PFSK-1 (cell line): ENCODE data around the gene PCDHB1.

Source experiments
- FOXP2 ChIP-seq: optimal IDR thresholded peaks from 2 replicates; pipeline ENCODE3; 2011; ENCODE audit warnings: borderline replicate concordance, control low read depth, inconsistent platforms; ENCODE audit not compliant: insufficient read depth; ENCODE audit errors: extremely low read length, extremely low read depth
- POLR2AphosphoS5 ChIP-seq: IDR thresholded peaks from 2 replicates; pipeline ENCODE4 v1.6.1; 2012; ENCODE audit warnings: low read depth, mild to moderate bottlenecking, control low read depth, low read length, moderate library complexity
- REST ChIP-seq, 2 experiments: IDR thresholded peaks; 2 replicates each; pipeline versions ENCODE4 v1.6.1 to v1.8.0; 2011 to 2012; ENCODE audit warnings: low read depth in 2 of 2, low read length in 2 of 2, control low read depth in 1 of 2, inconsistent platforms in 1 of 2, mild to moderate bottlenecking in 1 of 2, moderate library complexity in 1 of 2; ENCODE audit not compliant: insufficient read depth in 1 of 2
- SIN3A ChIP-seq: IDR thresholded peaks from 2 replicates; pipeline ENCODE4 v1.6.1; 2012; ENCODE audit warnings: mild to moderate bottlenecking, low read length, moderate library complexity, borderline replicate concordance; ENCODE audit not compliant: insufficient read depth
- TAF1 ChIP-seq: IDR thresholded peaks from 2 replicates; pipeline ENCODE4 v1.6.1; 2012; ENCODE audit warnings: low read length, control low read depth, borderline replicate concordance; ENCODE audit not compliant: insufficient read depth

Gene PCDHB1

DNA sequence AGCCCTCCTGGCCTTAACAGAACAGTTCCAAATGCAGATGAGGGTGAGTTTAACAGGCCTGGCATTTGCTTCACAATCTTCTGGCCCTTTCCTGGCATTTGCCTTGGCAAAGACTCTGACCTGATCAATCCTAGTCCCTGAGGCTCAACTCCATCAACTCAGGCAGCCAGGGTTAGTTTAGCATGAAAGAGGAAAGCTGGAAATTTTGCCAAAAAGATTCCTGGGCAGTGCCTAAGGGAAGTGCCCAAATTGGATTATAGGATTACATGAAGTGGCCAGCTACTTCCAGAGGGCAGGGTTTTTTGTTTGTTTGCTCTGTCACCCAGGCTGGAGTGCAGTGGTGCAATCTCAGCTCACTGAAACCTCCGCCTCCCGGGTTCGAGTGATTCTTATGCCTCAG lies 48.1 kb upstream of the PCDHB1 start:
- TF ChIP-seq POLR2AphosphoS5 = no peak
- TF ChIP-seq FOXP2 = no peak
- no peak for TF ChIP-seq TAF1
- no peak for TF ChIP-seq REST (IDR thresholded peaks at IDR 0.05; ENCODE audit: insufficient read depth in 1 of 2, low read depth in 2 of 2, low read length in 2 of 2)
- no peak for TF ChIP-seq SIN3A

- TF ChIP-seq TAF1 = no peak
- TF ChIP-seq POLR2AphosphoS5 = no peak
- no peak for TF ChIP-seq FOXP2
- TF ChIP-seq SIN3A = no peak
- TF ChIP-seq REST (IDR thresholded peaks at IDR 0.05; ENCODE audit: insufficient read depth in 1 of 2, low read depth in 2 of 2, low read length in 2 of 2) = peak in 1 of 2 experiments; percentile 40; a peak in 1 of 4 replicates
These were observed 47.2 kb upstream of the PCDHB1 start for GRCh38 chr5:141003791-141004611.

GRCh38 chr5:141007791-141008190 lies 43.4 kb upstream of the PCDHB1 start:
- TF ChIP-seq POLR2AphosphoS5 (no peak), FOXP2 (no peak)

- no peak for TF ChIP-seq TAF1
- no peak for TF ChIP-seq SIN3A
- TF ChIP-seq POLR2AphosphoS5 = no peak
These were observed 41.0 kb upstream of the PCDHB1 start for GRCh38 chr5:141010047-141010793.

- no peak for TF ChIP-seq REST (IDR thresholded peaks at IDR 0.05; ENCODE audit: insufficient read depth in 1 of 2, low read depth in 2 of 2, low read length in 2 of 2)
- no peak for TF ChIP-seq SIN3A
- no peak for TF ChIP-seq FOXP2
- no peak for TF ChIP-seq POLR2AphosphoS5
- TF ChIP-seq TAF1 = no peak
These were observed 33.2 kb upstream of the PCDHB1 start for GRCh38 chr5:141017943-141018342.

- TF ChIP-seq TAF1 = no peak
- TF ChIP-seq SIN3A = no peak
- no peak for TF ChIP-seq POLR2AphosphoS5
- TF ChIP-seq FOXP2 = no peak
- TF ChIP-seq REST (IDR thresholded peaks at IDR 0.05; ENCODE audit: insufficient read depth in 1 of 2, low read depth in 2 of 2, low read length in 2 of 2) = no peak
These were observed 28.8 kb upstream of the PCDHB1 start for GRCh38 chr5:141022384-141022783.
